Stimulated activated CD8-positive, alpha-beta memory T cell treated with anti-CD3 and anti-CD28 coated beads, Interleukin-12 subunit alpha, Interleukin-12 subunit beta, amount 100 ng/mL, for 1 hour (primary cell): Measurements from ENCODE around the gene DMRT1.

Source experiments
- DNase-seq: peaks from one replicate; pipeline ENCODE4 v3.0.0-alpha.2; 2020; ENCODE audit warnings: low read depth

Gene DMRT1

GRCh38 chr9:1002678-1003077, 161.2 kb downstream of the DMRT1 start:
- no peak for DNase-seq

DNA sequence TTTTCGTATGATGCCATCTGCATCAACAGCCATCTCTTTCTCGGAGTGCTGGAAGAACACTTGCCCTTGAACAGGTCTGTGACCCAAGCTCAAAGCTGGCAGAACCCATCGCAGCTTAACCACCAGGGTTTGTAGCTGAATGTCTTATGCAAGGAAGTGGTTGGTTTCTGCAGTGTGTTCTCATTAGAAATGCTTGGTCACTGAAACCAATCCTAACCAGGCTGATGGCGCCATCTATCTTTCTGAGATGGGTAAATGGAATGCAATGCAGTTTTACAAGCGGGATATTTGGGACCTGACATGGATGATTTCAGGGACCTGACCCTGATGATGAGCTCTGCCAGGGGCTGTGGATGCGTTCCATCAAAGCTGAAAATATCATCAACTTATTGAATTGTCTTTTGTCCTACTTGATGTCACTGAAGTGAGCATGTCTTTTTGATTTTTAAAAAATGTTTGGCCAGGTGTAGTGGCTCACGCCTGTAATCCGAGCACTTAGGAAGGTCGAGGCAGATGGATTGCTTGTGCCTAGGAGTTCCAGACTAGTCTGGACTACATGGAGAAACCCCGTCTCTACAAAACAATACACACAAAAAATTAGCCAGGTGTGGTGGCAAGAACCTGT, 163.7 kb downstream of the DMRT1 start:
- no peak for DNase-seq

DNA sequence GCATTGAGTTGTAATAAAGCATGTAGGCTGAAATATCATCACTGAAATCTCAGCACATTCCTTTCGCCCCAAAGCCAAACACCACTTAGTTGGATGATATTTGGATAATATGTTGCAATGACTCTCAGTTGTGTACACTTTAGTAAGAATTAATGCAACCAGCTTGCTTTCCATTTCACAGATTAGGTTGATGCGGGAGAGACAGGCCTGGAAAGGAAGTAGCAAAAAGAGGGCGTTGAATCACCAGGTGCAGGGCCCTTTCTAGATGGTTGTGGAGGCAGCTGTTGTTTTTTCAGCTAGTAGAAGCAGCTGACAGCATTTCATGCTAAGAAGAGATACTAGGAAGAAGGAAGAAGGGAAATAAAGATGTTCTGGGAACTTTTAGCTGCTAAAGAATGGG, 165.8 kb downstream of the DMRT1 start:
- DNase-seq = no peak

DNA sequence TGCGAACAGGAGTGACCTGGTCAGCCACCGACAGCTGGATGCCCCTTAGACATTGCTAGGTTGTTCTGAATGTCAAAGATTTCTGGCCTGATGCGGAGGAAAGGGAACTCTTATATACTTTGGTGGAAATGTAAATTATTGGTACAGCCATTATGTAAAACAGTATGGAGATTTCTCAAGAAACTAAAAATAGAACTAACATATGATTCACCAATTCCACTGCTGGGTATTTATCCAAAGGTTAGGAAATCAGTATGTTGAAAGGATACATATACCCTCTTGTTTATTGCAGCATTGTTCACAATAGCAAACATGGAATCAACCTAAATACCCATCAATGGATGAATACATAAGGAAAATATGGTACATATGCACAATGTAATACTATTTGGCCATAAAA, 166.7 kb downstream of the DMRT1 start:
- no peak for DNase-seq

DNA sequence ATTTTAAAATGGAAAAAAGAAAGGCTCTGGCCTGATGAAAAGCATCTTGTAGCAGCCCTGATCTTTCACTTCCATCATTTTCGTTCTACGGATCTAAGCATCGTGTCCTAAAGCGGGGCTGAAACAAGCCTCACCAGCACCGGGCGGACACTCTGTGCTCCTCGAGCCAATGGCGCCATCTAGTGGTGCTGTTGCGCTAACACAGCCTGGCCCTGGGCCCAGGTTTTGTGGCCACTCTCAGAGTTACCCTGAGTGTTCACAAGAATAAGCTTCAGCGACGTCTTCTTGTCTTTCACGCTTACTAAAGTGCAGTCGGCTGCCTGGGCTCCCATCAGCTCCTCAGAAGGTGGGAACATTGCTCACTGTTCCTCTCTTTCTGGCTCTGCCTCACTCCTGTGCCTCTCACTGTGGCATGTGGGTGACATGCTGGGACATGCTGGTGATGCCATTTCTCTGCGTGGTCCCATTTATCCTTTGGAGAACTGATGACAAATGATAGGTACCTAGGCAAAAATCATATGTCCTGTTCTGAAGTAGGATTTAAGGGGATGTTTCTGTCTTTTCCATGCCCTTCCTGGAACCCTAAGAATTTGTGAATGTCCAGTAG, 167.7 kb downstream of the DMRT1 start:
- peak; percentile 59 for DNase-seq

- no peak for DNase-seq
Observed at GRCh38 chr9:1013021-1013420, 171.5 kb downstream of the DMRT1 start.

DNA sequence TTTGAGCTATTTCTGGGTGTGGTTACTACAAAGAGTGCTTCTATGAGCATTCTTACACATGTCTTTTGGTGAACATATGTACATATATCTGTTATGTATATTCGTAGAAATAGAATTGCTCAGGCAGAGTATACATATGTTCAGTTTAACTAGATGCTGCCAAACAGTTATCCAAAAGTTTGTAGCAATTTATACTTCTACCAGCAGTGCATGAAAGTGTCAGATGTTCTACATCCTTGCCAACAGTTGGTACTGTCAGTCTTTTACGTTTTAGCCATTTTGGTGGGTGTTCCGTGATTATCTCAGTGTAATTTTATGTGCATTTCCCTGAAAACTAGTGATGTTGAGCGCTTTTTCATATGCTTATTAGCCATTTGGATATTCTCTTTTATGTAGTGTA, 172.7 kb downstream of the DMRT1 start:
- no peak for DNase-seq

GRCh38 chr9:1014640-1015039, 173.1 kb downstream of the DMRT1 start:
- no peak for DNase-seq

- no peak for DNase-seq
Observed at GRCh38 chr9:1018121-1018520, 176.6 kb downstream of the DMRT1 start.
